GM12865 (cell line): ENCODE measurements around the gene PPWD1.

Experiments
- DNase-seq: peaks from one replicate; pipeline ENCODE4 v3.0.0; 2010; ENCODE audit warnings: low read depth
- H3K4me3 ChIP-seq: 2 replicates; pipeline ENCODE4 v1.5.1; 2011; ENCODE audit warnings: mild to moderate bottlenecking, low read depth, low read length, control low read depth
- TF ChIP-seq, protein P1 (sequence below): IDR thresholded peaks from 2 replicates; pipeline ENCODE4 v1.5.1; 2011; ENCODE audit warnings: low read length, control low read depth, low read depth, inconsistent platforms; ENCODE audit not compliant: insufficient read depth; ENCODE audit errors: missing control alignments

The PPWD1 gene

DNA sequence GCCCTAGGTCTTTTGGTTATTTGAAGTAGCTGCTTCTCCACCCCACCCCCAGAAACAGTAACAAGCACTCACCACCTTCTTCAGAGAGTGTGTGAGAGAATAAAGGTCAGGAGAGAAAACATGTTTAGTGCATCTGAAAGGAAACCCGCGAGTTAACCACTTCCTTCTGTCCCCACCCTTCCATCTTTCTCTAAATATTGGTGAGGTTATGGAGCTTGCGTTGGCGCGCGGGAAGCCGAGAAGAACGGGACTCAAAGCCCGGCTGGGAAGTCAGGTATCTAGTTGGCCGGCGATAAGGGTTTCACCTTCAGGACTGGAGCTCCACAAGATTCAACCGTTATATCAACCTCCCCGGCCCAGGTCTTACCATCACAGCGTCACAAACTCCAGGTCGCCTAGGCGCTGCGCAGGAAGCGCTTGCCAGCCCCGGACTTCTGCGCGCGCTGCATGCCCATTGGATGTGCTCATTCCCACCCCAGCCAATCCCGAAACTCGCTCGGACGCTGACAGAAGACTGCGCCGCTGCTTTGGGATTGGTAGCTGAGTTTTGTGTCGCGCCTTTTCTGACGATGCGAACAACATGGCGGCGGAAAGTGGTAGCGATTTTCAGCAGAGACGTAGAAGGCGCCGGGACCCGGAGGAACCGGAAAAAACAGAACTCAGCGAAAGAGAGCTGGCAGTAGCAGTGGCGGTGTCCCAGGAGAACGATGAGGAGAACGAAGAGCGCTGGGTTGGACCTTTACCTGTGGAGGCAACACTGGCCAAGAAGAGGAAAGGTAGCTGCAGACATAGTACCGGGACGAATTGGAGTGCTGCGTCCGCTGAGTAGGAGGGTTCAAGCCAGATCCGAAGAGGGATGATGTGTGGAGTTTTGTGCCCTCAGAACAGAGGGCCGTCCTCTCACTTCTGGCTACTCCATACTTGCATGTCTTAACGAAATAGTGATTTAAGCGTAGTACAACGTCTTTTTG is at the start of gene PPWD1, which contains the start of gene CENPK:
Gene PPWD1 (plus strand): TSS at position 566 of the 971 bp plus-strand sequence. CDS start 15 bp downstream, at position 581.
Gene CENPK (minus strand): TSS at position 438 of the 971 bp plus-strand sequence. CDS start 8,261 bp downstream, outside the sequence.
- TF ChIP-seq, protein P1, sequence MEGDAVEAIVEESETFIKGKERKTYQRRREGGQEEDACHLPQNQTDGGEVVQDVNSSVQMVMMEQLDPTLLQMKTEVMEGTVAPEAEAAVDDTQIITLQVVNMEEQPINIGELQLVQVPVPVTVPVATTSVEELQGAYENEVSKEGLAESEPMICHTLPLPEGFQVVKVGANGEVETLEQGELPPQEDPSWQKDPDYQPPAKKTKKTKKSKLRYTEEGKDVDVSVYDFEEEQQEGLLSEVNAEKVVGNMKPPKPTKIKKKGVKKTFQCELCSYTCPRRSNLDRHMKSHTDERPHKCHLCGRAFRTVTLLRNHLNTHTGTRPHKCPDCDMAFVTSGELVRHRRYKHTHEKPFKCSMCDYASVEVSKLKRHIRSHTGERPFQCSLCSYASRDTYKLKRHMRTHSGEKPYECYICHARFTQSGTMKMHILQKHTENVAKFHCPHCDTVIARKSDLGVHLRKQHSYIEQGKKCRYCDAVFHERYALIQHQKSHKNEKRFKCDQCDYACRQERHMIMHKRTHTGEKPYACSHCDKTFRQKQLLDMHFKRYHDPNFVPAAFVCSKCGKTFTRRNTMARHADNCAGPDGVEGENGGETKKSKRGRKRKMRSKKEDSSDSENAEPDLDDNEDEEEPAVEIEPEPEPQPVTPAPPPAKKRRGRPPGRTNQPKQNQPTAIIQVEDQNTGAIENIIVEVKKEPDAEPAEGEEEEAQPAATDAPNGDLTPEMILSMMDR, result no peak
- DNase-seq, result peak; percentile 97
- H3K4me3 ChIP-seq, result peak within 1 kb of the TSS; percentile 75

DNA sequence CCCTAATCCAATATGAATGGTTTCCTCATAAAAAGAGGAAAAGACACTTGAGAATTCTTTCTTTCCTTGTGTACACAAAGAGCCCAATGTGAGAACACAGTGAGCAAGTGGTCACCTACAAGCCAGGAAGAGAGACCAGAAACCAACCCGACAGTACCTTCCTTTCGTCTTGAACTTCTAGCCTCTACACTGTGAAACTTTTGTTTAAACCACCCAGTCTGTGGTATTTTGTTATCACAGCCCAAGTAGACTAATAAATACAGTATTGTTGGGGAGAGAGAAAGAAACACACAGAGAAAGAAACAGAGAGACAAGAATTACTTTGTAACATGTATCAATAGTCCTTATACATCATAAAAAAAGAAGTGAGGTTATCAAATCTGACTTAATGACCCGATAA is 37.4 kb upstream of the PPWD1 start:
- H3K4me3 ChIP-seq, result no peak overlapping the region
- TF ChIP-seq, protein P1, result no peak
- no peak for DNase-seq

DNA sequence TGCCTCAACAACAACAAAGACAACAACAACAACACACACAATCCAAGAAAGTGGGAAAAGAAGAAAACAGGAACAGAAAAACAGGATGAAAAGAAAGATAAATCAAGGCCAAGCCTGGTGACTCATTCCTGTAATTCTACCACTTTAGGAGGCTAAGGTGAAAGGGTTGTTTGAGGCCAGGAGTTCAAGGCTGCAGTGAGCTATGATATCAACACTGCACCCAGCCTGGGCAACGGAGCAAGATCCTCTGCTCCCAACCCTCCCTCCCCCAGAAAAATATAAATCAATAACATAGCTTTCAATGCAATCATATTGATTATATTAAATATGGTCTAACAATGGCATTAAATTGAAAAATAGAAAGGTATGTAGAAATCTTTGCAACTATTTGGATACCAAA is 32.2 kb upstream of the PPWD1 start:
- DNase-seq, result no peak
- H3K4me3 ChIP-seq, result no peak overlapping the region
- TF ChIP-seq, protein P1, result no peak

DNA sequence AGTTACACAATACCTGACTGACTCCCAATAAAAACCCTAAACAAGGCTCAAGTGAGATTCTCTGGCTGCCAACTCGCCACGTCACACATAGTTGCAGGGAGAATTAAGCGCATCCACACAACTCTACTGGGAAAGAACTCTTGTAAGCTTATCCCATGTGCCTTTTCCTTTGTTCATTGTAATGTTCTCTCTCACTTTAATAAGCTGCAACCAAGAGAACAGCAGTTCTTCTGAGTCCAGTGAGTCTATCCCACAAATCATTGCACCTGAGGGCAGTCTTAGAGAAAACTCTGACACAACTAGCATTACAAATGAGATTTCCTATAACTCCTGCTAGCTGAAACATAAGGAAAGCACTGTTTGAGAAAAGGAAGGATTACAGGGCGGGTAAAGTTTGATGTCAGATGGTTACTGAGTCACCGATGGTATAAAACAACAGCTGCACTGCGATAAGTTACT is 27.5 kb upstream of the PPWD1 start:
- TF ChIP-seq, protein P1, result no peak
- no peak overlapping the region for H3K4me3 ChIP-seq
- no peak for DNase-seq

DNA sequence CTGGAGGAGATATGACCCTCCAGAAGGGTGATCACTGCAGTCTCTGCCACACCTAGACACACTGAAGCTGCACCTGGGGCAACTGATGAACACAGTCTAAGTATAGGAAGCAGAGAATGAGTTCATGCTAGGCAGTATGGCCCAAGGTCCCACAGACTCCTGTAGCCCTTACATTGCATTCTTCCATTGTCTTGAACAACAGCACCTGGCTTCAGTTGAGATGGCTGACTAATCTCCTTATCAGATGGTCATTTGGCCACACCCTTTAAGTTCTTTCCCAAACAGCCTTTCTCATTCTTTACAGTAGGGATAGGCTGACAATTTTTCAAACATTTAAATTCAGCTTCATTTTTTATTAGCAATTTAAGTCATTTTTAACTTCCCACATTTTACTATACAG is 23.3 kb upstream of the PPWD1 start:
- H3K4me3 ChIP-seq, result no peak overlapping the region
- DNase-seq, result no peak
- TF ChIP-seq, protein P1, result no peak

DNA sequence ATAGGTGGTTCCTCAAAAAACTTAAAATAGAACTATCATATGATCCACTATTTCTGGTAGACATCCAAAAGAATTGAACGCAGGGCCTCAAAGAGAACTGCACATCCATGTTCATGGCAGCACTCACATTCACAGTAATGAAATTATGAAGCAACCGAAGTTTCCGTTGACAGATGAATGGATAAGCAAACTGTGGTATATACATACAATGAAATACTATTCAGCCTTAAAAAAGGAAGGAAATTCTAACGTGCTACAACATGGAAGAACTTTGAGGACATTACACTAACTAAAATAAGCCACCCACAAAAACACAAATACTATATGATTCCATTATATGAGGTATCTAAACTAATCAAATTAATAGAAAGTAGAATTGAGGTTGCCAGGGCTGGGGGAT is 18.6 kb upstream of the PPWD1 start:
- TF ChIP-seq, protein P1, result no peak
- H3K4me3 ChIP-seq, result no peak overlapping the region
- no peak for DNase-seq

DNA sequence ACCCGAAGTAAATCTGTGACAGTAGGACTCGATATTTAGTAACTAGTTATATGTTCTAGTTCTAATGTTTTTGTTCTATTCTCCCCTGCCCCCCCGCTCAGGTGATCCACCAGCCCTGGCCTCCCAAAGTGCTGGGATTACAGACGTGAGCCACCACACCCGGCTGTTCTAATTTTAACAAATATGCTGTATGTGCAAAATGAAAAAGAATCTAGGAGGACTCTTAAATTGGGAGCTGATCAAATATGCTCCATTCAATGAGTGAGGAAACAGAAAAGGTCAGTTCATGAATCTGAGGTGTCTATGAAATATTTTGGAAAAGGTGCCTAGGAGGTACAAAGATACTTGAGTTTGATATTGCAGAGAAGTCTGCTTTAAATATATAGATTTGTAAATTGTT is 17.0 kb upstream of the PPWD1 start:
- DNase-seq, result no peak
- H3K4me3 ChIP-seq, result no peak overlapping the region
- TF ChIP-seq, protein P1, result no peak
